Lung (tissue), 12 donors: ENCODE measurements around the gene RIC8B. TPM values are rescaled to one million over a fixed set of nuclear protein-coding genes. Genes with fewer than 3 reads are reported as not detected.

Experiments used
- ATAC-seq: fragments of 200-7000 bp; cut with Tn5 transposase; one replicate; pipeline ENCODE4 v1.9.1; 2020; ENCODE audit warnings: moderate number of reproducible peaks; ENCODE audit not compliant: insufficient read depth, low FRiP score
- DNase-seq, 3 donors: peaks; one replicate each; pipeline ENCODE4 v3.0.0-alpha.2; 2013 to 2017
- H3K27ac ChIP-seq, 2 donors: one replicate each; pipeline ENCODE4 v1.5.1; 2013; ENCODE audit warnings: mild to moderate bottlenecking in 2 of 2, moderate library complexity in 2 of 2, control low read depth in 1 of 2, inconsistent platforms in 1 of 2, low read depth in 1 of 2, low read length in 1 of 2
- H3K27me3 ChIP-seq, 3 donors: one replicate each; pipeline ENCODE4 v1.5.1; 2013; ENCODE audit warnings: low read length in 2 of 3; ENCODE audit not compliant: control insufficient read depth in 3 of 3, insufficient read depth in 3 of 3
- H3K36me3 ChIP-seq, 4 donors: one replicate each; pipeline ENCODE4 v1.5.1; 2013; ENCODE audit warnings: low read length in 4 of 4, mild to moderate bottlenecking in 1 of 4, moderate library complexity in 1 of 4; ENCODE audit not compliant: control insufficient read depth in 4 of 4, insufficient read depth in 4 of 4
- H3K4me1 ChIP-seq, 5 donors: one replicate each; pipeline ENCODE4 v1.5.1; 2013; ENCODE audit warnings: low read length in 5 of 5, mild to moderate bottlenecking in 2 of 5, moderate library complexity in 1 of 5; ENCODE audit not compliant: control insufficient read depth in 5 of 5, insufficient read depth in 5 of 5
- H3K4me3 ChIP-seq: one replicate; pipeline ENCODE4 v1.5.1; 2013; ENCODE audit warnings: mild to moderate bottlenecking, control low read depth, moderate library complexity
- H3K9ac ChIP-seq, 2 donors: one replicate each; pipeline ENCODE4 v1.5.1; 2013; ENCODE audit warnings: low read length in 2 of 2, control low read depth in 1 of 2; ENCODE audit not compliant: insufficient read depth in 1 of 2
- H3K9me3 ChIP-seq, 4 donors: one replicate each; pipeline ENCODE4 v1.5.1; 2013; ENCODE audit warnings: low read length in 3 of 4, mild to moderate bottlenecking in 1 of 4, moderate library complexity in 1 of 4; ENCODE audit not compliant: control insufficient read depth in 4 of 4, insufficient read depth in 3 of 4
- WGBS, 2 donors: extraction: QIAGEN DNeasy Blood & Tissue Kit; methylation state at CpG; one replicate each; pipeline ENCODE4 v1.1.7; 2013; 5-methylcytosine and 5-hydroxymethylcytosine counted together
- polyA plus RNA-seq, 2 donors: library from polyadenylated mRNA; stranded (reverse); fragments of 200-250 nt; gene quantifications; one replicate each; pipeline ENCODE4 v1.2.1, GENCODE V29; 2013
- total RNA-seq, 2 donors: library from RNA; depleted of rRNA in 1 of 2; stranded (reverse); fragments of >200 nt in 1 of 2; gene quantifications; one replicate each; pipeline ENCODE4 v1.2.1, GENCODE V29; 2014 to 2021
- TF ChIP-seq, protein P1 (sequence below): IDR thresholded peaks from 2 replicates; pipeline ENCODE4 v1.5.1; 2012; ENCODE audit warnings: mild to moderate bottlenecking; ENCODE audit errors: control extremely low read depth, extremely low read depth
- donor health status: control.
- donor health status: control.
- donor health status: Bipolar disorder and iron deficiency.
- donor health status: healthy.
- donor health status: DM: yes; HTN: yes; CAD: no.

RIC8B gene
- total and polyA plus RNA-seq, 4 donors: 3.3 to 14.4 (median 8.2) TPM

DNA sequence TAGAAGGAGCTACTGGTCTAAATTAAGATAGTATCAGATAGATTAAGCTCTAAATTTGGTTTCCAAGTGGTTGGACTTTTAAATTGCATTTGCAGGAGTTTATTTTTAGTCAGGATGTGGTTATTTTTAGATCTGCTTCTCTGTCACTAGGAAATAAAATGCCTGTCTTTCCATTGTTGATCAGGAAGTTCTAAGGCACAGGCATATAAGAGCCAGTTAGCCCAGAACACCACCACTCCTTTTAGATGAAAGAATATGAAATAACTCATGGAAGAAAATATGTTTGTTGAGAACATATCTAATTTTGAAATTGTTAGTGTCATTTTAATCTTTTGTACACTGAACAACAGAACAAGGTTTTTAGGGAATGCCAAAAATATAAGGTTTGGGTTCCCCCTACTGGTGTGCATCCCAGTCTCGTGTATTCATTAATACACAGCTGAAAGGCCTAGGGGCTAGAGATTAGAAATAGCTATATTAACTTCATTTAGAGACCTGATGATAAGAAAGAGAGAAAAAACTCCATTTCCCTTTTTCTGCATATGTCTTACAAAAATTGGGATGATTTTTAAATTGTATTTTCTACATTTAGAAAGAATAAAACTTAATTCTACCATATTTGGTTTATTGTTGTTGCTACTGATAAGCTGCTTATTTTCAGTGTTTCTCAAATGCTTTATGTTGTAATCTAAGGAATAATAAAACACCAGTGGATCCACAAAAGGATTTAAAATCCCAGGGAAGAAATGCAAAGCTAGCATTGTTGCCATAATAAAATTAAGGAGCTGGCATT is 67.2 kb downstream of the RIC8B start:
- TF ChIP-seq, protein P1, sequence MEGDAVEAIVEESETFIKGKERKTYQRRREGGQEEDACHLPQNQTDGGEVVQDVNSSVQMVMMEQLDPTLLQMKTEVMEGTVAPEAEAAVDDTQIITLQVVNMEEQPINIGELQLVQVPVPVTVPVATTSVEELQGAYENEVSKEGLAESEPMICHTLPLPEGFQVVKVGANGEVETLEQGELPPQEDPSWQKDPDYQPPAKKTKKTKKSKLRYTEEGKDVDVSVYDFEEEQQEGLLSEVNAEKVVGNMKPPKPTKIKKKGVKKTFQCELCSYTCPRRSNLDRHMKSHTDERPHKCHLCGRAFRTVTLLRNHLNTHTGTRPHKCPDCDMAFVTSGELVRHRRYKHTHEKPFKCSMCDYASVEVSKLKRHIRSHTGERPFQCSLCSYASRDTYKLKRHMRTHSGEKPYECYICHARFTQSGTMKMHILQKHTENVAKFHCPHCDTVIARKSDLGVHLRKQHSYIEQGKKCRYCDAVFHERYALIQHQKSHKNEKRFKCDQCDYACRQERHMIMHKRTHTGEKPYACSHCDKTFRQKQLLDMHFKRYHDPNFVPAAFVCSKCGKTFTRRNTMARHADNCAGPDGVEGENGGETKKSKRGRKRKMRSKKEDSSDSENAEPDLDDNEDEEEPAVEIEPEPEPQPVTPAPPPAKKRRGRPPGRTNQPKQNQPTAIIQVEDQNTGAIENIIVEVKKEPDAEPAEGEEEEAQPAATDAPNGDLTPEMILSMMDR: peak; percentile 25
- Histone ChIP-seq H3K4me1 (peaks cover 0 to 18% (median 7%) of the 10 kb centered on the region in 5 donors), H3K9me3 (no peaks in the 10 kb centered on the region), H3K9ac (no peak overlapping the region), H3K27ac (no peak overlapping the region), H3K4me3 (no peak overlapping the region), H3K27me3 (no peaks in the 10 kb centered on the region), H3K36me3 (peaks cover 2 to 12% (median 3%) of the 10 kb centered on the region in 4 donors)
- ATAC-seq: no peak
- DNase-seq: peak; percentile 48 to 86 (median 84)
- 9 to 18% methylated on average over 1 of the region's 1 CpG for WGBS, 2 donors

DNA sequence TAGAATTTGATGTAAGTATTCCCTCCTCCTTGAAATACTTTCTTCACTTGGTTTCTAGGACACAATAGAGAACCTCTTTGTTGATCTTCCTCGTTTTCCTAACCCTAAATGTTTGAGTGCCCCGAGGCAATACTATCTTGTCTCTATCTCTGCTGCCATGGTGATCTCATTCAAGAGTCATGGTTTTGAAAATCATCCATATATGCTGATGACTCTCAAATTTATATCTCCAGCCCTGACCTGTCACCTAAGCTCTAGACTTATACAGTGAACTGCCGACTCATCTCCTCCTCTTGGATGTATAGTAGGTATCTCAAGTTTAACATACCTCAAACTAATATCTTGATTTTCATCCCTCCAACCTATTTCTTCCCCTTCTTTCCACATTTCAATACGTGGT is 71.4 kb downstream of the RIC8B start:
- no peaks in the 10 kb centered on the region for H3K27me3 ChIP-seq
- peaks cover 2 to 24% (median 7%) of the 10 kb centered on the region in 4 donors for H3K36me3 ChIP-seq
- no peak overlapping the region for H3K27ac ChIP-seq
- no peak overlapping the region for H3K9ac ChIP-seq
- no peaks in the 10 kb centered on the region for H3K9me3 ChIP-seq
- no peak for DNase-seq
- no peak for ATAC-seq
- 91 to 93% methylated on average over 4 of the region's 4 CpGs for WGBS, 2 donors
- H3K4me3 ChIP-seq: no peak overlapping the region
- H3K4me1 ChIP-seq: peaks cover 0 to 6% (median 0%) of the 10 kb centered on the region in 5 donors
- TF ChIP-seq, protein P1: no peak

DNA sequence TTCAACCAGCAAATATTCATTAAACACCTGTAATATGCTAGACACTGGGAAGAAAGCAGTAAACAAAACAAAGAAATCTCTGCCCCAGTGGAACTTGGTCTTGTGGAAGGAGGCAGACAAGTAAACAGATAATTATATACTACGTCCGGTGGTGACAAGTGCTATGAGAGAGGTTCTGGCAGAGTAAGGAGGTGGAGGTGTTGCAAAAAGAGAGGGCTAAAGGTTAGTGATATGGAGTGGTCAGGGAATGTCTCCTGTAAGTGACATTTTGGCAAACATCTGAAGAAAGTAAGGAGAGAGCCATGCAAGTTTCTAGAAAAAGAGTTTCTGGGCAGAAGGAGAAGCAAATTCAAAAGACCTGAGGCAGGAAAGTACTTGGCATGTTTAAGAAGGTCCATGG is 73.4 kb downstream of the RIC8B start:
- Histone ChIP-seq H3K4me1 (peaks cover 0 to 5% (median 0%) of the 10 kb centered on the region in 5 donors), H3K36me3 (peaks cover 2 to 24% (median 12%) of the 10 kb centered on the region in 4 donors), H3K27ac (no peak overlapping the region), H3K9ac (no peak overlapping the region), H3K4me3 (no peak overlapping the region), H3K27me3 (no peaks in the 10 kb centered on the region), H3K9me3 (no peaks in the 10 kb centered on the region)
- no peak for ATAC-seq
- no peak for DNase-seq
- 89 to 95% methylated on average over 2 of the region's 2 CpGs for WGBS, 2 donors
- TF ChIP-seq, protein P1: no peak
